NCI-H524 treated with DMSO at 0.1 percent for 48 hours (cell line): Measurements from ENCODE around the gene ZNF333.
"Not testable (repeated sequence)": the region's sequence is repeated elsewhere in the genome, so short reads cannot be mapped to it uniquely, and the experiment has no call there.

Source experiments
- DNase-seq: peaks from one replicate; lab custom pipeline; 2025; lab: John Stamatoyannopoulos, UW

Gene ZNF333

DNA sequence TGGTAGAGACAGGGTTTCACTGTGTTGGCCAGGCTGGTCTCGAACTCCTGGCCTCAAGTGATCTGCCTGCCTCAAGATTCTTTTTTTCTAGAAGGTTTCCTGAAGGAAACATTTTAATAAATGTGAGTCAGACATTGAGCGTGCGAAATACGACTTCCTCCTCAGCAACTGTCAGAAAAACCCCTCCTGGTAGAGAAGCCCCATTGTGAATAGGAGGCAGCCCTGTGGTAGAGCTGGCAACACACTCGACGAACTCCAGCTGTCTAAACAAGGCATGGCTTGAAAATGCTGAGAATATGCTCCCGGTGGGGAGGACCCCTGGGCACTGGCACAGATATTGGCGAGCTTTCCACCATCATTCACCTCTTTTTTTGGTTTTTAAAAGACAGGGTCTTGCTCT is 9.8 kb downstream of the ZNF333 start:
- DNase-seq = no peak

DNA sequence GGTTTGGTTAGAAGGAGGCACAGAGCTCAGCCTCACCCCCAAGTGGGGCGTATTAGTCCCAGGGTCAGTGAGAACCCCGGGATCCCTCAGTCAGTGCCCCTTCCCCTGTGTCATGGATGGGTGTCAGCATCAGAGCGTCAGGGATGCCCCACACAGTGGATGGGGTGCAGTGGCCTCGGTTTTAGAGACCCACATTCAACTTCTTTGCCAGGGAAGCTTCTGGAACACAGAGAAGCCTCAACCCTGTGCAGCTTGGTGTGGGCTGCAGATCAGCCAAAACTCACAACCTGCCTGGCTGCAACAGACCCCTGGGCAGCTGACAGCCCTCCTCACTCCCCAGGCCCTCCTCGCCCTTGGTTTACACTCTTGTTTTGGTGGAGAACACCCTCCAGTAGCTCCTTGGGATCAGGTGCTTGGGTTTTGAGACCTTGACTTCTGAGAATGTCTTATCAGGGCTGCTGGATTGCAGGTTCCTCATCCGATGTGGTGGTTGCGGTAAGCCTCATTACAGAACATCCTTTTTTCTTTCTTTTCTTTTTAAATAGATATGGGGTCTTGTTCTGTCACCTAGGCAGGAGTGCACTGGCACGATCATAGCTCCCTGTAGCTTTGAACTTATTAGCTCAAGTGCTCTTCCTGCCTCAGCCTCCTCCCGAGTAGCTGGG is 11.0 kb downstream of the ZNF333 start:
- no peak for DNase-seq

DNA sequence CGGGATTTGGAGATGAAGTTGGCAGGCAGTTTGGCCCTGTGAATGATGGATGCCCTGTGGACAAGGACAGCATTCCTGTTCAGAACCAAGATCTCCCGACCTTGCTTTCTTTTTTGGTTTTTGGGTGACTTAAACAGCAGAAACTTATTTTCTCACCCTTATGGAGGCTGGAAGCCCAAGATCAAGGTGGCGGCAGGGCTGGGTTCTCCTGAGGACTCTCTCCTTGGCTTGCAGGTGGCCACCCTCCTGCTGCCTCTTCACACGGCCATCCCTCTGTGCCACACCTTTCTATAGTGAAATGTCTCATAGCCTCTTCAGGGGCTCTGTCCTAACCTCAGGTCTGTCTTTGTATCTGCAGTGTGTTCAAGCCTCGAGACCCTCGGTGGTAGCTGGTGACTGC is 14.0 kb downstream of the ZNF333 start:
- DNase-seq = no peak

DNA sequence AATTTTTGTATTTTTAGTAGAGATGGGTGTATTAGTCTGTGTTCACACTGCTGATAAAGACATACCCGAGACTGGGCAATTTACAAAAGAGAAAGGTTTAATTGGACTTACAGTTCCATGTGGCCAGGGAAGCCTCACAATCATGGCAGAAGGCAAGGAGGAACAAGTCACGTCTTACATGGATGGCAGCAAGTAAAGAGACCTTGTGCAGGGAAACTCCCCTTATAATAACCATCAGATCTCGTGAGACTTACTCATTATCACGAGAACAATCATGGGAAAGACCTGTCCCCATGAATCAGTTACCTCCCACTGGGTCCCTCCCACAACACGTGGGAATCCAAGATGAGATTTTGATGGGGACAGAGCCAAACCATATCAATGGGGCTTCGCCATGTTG is 14.6 kb downstream of the ZNF333 start:
- no peak for DNase-seq

DNA sequence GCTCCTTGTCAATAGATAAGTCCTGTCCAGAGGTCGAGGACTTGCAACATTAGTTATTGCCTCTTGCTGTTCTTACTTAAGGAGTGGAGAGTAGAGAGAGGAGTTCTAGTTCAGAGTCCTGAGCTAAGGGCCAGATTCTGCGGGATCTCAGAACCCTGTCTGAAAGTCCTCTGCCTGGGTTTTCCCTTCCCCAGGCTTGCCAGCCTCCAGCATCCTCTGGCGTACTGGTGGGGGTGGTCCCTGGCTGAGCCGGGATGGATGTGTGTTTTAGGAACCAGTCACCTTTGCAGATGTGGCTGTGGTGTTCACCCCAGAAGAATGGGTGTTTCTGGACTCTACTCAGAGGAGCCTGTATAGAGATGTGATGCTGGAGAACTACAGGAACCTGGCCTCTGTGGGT is 26.0 kb downstream of the ZNF333 start:
- DNase-seq = no peak

DNA sequence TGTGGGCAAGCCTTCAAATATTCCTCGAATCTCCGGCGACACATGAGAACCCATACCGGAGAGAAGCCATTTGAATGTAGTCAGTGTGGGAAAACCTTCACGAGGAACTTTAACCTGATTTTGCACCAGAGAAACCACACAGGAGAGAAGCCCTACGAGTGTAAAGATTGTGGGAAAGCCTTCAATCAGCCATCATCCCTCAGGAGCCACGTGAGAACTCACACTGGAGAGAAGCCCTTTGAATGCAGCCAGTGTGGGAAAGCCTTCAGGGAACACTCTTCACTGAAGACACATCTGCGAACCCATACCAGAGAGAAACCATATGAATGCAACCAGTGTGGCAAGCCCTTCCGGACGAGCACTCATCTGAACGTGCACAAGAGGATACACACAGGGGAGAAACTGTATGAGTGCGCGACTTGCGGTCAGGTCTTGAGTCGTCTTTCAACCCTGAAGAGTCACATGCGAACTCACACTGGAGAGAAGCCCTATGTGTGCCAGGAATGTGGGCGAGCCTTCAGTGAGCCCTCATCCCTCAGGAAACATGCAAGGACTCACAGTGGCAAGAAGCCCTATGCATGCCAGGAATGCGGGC is 28.8 kb downstream of the ZNF333 start:
- no peak for DNase-seq

DNA sequence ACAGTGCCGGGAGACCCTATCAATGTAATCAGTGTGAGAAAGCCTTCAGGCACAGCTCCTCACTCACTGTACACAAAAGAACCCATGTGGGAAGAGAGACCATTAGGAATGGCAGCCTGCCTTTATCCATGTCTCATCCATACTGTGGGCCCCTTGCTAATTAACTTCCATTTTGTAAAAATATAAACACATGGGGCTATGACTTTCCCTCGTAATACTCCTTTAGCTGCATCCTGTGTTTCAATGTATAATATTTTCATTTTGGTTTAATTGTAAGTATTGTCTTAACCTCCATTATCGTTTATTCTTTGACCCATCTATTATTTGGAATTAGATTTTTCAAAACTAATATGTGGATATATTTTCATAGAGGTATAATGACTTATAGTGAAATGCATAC is 29.3 kb downstream of the ZNF333 start:
- DNase-seq = no peak

DNA sequence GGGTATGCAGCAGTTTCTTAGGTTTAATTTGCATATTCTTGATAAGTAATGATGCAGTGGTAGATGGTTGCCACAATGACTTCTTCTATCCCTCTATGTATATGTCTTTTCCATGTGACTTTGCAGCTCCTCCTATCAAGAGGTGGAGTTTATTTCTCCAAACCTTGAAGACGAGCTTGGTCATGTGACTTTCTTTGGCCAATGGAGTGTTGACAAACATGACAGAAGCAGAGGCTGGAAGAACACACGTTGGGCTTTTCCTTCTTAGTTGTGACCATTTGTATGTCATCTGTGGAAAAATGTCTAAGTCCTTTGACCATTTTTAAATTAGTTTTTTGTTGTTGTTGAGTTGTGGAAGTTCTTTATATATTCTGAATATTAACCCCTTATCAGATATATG is 32.3 kb downstream of the ZNF333 start:
- DNase-seq = no peak

DNA sequence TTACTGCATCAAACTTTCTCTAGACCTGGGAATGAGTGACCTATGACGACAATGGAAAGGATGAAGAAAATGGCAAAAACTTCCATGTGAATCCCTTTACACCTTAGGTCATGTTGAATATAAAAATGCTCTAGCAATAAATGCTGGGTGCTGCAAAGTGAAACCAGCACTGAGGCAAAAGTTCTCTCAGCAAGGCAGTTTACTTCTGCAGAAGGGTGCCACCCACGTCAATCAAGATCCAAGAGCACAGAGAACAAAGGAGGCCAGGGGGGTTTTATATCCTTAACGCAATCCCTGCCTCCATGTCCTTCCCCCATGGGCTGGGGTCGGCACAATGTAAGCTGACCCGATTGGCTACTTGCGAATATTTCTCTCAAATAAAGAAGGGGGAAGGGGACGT is 38.7 kb downstream of the ZNF333 start:
- DNase-seq = no peak

DNA sequence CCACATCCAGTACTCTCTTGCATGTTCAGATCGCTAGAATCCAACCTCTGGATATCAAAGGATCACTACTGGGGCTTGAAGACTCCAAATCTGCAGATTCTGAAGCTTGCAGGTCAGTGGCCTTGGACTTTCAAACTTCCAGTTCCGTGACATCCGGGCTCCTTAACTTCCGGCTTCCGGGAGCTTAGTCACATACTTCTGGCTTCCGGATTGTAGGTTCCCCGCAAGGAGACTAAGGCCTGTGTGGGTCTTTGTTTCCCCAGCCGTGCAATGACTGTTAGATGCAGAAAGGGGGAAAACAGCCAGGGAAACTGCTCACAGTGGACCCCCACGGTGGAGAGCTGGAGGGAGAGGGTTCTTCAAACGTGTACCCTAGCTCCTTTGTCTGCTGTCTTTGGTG is 41.4 kb downstream of the ZNF333 start:
- no peak for DNase-seq

DNA sequence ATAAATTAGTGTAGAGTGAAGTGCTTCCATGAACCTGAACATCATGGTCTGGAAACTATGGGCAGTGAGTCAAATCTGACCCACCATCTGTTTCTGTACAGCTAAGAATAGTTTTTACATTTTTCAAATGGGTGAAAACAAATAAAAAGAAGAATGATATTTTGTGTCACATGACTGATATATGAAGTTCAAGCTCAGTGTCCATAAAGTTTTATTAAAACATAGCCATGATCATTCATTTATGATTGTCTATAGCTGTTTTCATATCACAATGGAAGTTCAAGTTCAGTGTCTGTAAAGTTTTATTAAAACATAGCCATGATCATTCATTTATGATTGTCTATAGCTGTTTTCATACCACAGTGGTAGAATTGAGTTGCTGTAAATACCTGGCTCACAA is 42.7 kb downstream of the ZNF333 start:
- DNase-seq = no peak

DNA sequence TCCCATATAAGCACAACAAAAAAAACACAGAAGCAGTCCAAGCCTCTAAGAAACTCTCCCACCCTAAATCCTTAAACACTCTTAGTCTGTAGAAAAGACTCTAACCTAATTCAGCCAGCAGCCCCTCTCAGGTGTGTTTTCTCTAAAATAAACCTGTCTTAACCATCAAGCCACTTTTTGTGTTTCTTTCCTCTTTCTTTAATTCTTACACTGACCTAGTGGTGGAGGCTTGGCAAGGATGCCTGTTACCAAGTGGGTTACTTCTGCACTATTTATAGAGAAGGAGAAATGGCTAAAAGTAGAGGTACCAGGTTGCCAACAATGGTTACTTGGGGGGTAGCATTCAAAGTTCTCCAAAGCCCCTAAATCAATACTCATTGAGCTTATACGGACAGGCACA is 43.7 kb downstream of the ZNF333 start:
- no peak for DNase-seq

DNA sequence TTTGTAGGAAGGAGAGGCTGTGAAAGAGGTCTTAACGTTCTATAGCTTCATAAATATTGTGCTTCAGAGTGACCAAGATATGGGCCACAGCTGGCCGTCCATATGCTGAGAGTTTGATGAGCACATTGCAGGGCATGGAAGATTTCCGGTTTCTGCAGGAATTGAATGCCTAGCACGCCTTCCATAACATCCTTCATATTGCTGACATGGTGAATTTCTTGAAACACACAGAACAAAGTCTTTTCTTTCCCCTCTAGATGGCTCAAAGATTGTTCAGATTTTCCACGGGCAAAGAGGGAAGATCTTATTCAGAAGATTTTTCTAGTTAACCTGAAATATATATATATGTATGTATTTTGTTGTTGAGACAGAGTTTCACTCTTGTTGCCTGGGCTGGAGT is 46.1 kb downstream of the ZNF333 start:
- DNase-seq = no peak

DNA sequence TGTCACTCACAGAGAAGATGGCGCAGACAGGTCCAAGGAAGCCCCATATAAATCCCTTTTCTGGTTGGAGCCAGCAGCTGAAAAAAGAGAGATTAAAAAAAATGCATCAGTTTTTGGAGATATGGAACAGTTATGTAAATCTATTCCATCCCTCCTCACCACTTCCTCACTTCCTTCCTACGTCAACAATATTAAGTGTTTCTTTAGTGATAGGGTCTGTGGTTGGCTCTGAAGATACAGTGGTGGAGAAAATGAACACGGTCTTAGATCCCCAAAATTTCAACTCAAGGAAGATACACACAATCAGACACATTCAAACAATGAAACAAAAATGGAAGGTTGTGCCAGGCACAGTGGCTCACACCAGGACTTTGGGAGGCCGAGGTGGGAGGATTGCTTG is 57.0 kb downstream of the ZNF333 start:
- no peak for DNase-seq

DNA sequence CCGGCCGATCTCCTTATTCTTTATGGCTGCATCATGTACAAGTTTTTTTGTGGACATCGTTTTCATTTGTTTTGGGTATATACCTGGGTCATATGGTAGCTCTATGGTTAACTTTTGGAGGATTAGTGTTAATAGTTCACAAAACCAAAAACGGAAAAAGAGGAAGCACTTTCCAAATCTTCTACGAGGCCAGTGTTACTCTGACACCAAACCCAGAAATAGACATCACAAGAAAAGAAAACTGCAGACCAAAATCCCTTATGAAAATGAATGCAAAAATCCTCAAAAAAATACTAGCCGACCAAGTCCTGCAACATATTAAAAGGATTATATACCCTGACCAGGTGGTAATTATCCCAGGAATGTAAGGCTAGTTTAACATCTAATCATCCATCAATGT is 58.8 kb downstream of the ZNF333 start:
- no peak for DNase-seq

DNA sequence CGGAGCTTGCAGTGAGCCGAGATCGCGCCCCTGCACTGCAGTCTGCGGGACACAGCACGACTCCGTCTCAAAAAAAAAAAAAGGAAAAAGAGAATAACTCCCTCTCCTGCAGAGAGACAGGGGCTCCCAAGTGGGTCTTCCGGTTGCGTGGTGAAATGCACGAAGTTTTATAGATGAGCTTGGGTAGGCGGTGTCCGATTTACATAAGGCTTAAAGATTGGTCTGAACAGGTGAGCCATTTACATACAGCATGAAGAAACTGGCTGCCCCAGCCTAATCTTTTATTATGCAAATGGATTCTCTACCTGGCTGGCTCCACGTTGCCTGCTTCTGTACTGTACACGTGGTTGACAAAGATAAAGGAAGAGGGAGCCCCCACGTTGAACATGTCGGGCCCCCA is 69.0 kb downstream of the ZNF333 start:
- DNase-seq = no peak

DNA sequence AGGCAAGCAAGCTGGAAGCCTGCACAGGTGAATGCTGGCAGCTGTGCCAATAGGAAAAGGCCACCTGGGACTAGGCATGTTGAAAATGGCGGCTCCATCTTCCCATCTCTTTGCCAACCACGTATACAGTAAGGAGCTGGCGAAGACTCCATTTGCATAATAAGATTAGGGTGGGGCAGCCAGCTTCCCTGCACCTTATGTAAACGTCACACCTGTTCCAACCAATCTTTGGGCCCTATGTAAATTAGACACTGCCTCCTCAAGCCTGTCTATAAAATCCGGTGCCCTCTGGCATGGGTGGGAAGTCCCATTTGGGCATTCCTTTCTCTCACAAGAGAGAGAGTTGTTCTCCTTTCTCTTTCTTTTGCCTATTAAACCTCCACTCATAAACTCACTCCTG is 71.8 kb downstream of the ZNF333 start:
- DNase-seq = no peak

DNA sequence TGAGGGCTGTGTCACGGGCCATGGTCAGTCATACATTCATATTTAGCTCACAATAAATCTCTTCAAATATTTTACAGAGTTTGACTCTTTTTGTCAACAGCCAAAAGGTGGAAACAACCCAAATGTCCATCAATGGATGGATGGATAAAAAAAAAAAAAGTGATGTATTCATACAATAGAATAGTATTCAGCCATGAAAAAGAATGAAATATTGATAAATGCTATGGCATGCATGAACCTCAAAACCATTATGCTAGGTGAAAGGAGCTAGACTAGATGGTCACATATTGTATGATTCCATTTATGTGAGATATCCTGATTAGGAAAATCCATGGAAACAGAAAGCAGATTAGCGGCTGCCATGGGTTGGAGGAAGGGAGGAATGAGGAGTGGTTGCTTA is 72.3 kb downstream of the ZNF333 start:
- no peak for DNase-seq

DNA sequence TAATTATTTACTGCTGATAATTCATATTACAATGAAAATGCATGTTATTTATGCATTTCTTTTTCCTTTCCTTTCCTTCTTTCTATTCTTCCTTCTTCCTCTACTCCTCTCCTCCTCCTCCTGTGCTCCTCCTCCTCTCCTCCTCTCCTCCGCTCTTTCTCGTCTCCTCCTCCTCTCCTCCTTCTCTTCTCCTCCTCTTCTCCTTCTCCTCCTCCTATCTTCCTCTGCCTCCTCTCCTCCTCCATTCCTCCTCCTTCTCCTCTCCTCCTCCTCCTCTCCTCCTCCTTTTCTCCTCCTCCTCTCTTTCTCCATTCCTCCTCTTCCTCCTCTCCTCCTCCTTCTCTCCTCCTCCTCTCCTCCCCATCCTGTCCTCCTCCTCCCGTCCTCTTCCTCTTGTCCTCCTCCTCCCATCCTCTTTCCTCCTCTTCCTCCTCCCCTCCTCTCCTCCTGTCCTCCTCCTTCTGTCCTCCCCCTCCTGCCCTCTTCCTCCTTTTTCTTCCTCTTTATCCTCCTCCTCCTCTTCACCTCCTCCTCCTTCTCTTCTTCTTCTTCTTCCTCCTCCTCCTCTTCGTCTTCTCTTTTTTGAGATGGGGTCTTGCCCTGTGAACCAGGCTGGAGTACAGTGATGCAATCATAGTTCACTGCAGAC is 73.8 kb downstream of the ZNF333 start:
- DNase-seq = no peak

DNA sequence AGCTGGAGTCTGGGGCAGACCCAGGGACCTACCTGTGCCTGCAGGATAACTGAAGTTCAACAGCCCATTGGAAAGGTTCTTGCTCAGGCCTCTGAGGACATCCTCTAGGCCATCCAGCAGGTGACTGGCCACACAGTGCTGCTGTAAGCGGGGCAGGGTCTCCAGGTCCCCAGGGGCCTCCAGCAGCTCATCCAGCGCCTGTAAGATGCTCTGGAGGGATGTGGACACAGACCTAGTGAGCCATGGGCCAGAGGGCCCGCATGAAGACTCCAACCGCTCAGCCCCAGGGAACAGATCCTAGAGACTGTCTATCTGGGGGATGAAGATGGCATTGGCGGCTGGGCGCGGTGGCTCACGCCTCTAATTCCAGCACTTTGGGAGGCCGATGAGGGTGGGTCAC is 74.6 kb downstream of the ZNF333 start:
- DNase-seq = no peak

DNA sequence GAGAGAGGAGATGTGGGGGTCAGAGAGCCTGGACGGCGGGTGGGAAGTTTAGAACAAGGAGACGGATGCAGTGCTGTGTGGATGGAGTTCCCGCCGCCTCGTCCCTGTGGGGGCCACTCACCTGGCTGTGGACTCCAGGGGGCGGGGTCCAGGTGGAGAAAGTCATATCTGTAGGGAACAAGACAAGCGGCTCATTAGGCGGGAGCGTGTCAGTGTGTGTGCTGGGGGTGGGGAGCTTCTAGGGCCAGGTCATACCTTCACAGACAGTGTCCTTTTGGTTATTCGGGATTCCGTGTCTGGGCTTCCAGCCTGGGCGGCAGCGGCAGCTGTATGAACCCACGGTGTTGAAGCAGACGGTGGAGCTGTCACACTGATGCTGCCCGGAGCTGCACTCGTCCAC is 75.6 kb downstream of the ZNF333 start:
- not testable (repeated sequence) for DNase-seq

DNA sequence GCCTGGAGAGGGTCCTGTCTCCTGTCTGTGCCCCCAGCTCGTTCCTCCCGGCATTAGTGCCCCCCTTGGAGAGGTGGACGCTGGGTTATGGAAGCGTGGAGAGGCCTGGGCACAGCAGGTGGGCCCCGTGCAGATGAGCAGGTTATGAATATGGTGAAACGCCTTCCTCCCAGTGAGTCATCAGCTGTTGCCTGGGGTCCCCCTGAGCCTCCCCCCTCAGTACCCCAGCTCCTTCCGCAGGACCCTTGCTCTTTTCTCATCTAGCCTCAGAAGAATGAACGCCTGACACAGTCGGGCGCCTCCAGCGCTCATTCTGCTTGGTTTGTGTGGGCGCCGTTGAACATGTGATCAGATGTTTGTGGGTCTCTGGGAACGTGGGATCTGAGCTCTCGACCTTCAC is 76.0 kb downstream of the ZNF333 start:
- DNase-seq = not testable (repeated sequence)

DNA sequence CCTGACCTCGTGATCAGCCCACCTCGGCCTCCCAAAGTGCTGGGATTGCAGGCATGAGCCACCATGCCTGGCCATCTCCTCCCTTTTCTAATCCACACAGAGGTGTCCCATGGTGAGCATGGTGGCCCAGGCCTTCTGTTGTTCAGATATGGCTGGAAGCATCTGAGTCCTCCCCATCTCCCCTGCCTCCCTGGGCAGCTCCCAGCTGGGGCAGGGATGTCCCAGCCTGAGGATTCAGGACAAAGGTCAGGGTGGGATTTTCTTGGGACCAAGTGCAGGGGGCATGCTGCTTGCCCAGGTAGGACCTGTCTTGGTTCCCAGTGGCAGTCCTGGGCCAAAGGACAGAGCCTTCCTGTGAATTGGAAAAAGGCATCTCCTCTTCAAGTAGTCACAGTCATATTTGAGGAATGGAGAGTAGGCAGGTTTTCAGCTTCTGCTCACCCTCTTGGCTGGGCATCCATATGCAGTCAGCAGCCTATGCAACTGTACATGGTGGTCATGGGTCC is 77.7 kb downstream of the ZNF333 start:
- no peak for DNase-seq

DNA sequence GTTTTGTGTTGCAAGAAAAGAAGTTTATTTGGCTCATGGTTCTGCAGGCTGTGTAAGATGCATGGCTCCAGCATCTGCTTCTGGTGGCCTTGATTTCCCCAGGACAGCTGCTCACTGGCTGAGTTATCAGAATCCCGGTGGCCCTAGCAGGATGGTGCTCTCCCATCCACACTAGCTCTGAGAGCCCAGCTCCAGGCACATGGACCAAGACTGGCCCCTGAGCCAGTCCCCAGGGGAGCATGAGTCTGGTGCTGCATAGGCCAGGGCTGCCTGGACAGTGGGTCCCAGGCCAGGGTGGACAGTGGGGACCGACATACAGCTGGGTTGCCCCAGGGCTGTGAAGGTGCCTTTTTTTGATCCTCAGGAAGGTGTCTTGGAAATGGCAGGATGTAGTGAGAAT is 78.2 kb downstream of the ZNF333 start:
- DNase-seq = no peak
